Measurements from ENCODE around the gene ACVRL1.
A peak's percentile ranks its signal among the peaks of the same experiment; 100 is the strongest.

Gene ACVRL1

DNA sequence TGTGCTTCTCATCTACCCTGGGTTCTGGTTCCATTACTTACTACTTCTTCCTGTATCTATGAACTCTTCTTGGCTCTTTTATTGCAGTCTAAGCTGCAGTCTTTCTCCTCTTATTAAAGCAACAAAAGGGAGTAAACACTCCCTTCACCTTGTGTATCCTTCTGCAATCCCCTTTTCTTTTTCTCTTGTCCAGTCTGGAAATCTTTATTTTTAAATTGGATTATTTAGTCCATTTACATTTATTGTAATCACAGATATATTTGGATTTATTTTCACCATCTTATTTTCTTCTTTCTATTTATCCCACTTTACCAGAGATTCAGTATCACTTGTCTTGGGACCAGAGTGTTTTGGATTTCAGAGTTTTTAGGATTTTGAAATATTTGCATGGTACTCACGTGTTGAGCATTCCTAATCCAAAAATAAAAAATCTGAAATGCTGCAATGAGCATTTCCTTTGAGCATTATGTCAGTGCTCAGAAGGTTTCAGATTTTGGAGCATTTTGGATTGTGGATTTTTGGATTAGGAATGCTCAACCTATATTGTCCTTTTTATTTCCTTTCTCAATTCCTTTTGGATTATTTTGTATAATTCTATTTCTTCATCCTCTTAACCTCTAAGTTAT, 37.4 kb downstream of the ACVRL1 start:
- no peak for DNase-seq

DNA sequence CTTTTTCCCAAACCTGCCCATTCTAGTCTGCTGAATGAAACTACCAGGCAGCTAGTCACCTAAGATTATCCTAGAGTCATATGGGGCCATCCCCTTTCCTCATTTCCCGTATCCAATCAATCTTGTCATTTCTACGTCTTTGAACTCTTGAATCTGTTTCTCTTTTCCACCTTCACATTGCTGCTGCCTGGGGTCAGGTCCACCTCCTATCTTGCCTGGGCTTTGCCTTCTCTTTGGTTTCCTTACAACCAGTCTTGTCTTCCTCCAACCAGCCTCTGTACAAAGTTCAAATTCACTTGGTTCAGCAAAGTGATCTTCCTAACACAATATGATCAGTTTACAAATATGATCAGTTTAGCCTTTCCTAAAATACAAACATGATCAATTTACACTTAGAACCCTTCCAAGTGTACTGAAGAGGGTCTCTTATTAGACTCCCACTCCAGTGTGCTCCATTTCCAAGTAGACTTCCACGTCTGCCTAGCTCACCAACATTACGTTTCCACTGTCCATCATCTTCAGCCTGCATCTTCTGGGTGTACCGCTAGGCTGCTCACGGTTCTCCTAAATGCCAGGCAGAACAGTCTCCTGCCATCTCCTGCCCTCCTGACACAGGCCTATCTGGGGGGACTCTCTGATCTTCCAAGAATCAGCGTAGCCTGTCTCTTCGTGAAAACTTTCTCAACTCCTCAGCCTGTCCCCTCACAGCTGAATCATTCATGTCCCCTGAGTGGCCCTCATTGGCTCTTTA, 40.1 kb downstream of the ACVRL1 start:
- DNase-seq: no peak

DNA sequence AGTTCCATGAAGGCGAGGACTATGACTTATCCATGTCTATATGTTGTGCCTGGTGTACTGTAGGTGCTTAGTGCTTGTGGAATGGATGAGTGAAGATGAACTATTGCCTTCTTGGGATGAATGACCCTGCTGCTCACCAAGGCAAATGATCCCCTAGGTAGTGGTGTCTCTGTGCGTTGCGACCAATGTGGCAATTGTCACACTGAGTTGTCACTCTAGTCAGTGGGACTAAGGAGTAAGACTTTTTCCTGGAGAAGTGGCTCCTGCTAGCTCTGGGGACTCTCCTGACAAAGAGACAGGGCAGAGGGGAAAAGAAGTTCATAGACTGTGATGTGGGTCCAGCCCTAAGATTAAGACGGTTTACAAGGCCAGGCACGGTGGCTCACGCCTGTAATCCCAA, 40.8 kb downstream of the ACVRL1 start:
- no peak for DNase-seq

DNA sequence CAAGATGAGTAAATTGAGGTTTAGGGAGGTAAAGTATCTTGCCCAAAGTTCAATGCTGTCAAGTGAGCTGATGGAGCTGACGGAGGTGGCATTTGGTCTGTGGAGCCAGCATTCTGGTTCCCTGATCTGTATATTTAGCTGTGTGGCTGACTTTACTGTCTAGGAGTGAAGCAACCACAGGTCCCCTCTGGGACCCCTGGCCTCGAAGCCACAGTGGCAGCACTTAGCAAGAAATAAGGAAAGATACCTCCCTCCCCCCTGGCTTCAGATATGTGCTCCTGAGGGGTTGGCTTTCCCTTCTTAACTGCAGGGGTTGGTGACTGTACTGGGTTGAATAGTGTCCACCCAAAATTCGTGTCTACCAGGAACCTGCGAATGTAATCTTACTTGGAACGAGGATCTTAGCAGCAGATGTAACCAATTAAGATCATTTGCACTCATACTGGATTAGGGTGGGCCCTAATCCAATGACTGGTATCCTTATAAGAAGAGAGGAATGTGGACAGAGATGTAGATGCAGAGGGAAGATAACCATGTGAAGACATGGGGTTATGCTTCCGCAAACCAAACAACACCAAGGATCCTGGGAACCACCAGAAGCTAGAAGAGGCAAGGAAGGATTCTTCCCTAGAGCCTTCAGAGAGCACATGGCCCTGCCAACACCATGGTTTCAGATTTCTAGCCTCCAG, 42.2 kb downstream of the ACVRL1 start:
- DNase-seq: no peak

DNA sequence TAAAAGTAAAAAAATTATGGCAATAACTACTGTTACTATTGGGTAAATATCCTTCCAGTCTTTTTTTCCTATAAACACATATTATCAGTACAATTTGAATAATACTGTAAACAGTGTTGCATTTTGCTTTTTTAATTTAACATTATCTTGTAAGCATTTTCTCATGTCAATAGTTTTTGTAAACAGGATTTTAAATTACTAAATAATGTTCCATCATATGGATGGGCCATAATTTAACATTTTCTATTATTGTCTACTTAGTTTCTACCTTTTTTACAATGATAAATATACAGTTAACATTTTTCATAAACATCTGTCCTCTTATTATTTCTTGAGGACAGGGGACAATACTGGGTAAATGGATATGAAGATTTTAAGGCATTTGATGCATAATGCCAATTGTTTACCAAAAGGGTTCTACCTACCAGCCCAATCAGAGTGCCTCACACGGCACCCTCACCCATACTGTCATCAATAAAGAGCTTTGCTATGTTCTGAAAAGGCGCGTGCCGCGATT, 43.4 kb downstream of the ACVRL1 start:
- DNase-seq: no peak

DNA sequence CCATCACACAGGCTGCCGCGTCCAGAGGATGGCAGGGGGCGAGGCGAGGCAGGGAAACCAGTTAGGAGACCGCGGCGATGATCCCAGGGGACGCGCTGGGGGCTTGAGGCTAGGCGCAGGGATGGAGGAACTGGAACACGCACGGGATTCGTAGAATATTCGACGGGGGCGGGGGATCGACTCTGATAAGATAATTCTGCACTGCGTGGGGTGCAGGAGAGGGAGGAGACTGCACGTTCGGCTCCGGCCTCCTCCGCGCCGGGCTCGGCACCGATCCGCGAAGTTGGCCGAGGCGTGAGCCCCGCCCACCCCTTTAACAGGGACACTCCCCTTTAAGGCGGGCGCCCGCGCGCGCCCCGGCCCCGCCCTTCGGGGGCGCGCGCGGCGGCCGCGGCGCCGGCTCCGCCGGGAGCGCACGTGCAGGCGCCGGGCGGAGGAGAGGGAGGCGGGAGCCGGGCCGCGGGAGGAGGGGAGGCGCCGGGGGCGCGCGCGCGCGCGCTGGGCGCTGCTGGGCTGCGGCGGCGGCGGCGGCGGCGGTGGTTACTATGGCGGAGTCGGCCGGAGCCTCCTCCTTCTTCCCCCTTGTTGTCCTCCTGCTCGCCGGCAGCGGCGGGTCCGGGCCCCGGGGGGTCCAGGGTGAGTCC, 44.0 kb downstream of the ACVRL1 start, which contains the start of gene ACVR1B:
TSS of gene ACVR1B (plus strand) at position 501 of the 644 bp plus-strand sequence. CDS start at position 546, 45 bp downstream.
- DNase-seq: peak; percentile 90

DNA sequence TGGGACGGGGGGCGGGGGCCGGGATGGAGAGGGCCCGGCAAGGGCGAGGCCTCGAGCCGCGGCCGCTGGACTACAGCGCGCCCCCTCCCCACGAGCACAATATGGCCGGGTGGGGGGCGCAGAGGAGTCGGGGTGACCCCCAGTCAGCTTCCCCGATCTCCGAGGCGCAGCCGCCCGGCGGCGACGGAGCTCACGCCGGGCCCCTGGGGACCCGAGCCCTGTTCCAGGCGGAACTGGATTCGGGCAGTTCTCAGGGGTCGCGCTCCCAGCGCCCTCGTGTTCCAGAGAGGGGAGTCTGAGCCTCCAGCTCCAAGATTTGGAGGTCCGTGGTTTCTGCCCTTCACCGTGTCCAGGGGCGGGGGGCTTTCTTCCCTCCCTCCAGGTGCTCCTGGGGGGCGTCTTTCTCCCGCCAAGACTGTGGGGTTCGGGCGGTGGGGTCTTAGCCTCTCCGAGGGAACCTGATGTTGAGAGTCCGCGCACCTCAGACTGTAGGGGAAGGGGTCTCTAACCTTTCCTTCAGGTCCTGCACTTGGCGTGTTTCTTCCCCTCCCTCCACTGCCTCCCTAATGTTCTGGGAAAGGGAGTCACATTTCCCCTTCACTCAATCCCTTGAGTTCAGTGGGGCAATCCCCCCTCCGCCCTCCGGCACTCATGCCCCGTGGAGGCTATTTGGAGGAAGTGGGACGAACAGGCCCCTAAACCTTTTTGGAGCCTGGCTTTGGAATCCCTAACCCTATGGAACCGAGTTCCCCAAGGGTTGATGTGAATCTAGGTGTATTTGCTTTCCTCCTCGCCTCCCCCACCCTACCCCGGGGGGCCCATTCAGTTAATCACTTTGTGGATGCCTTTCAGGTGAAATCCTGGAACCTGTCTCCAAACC, 44.8 kb downstream of the ACVRL1 start:
- DNase-seq: no peak

DNA sequence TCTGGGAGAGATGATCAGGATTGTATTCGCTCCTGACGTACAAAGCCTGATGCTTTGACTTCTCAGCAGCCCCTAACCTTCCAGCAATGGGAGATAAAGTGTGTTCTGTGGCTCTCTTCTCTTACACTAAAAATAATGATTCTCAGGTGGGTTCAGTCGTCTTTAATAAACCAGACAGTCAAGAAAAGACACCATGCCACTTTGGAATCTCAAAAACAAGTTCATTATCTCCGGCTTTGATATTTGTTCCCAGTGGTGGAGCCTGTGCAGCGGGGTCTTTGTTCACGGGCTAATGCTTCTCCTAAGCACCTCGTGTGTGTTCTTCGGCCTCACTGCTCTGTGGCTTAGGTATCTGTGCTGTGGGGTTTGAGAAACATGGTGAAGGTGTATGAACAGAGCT, 45.8 kb downstream of the ACVRL1 start:
- no peak for DNase-seq

DNA sequence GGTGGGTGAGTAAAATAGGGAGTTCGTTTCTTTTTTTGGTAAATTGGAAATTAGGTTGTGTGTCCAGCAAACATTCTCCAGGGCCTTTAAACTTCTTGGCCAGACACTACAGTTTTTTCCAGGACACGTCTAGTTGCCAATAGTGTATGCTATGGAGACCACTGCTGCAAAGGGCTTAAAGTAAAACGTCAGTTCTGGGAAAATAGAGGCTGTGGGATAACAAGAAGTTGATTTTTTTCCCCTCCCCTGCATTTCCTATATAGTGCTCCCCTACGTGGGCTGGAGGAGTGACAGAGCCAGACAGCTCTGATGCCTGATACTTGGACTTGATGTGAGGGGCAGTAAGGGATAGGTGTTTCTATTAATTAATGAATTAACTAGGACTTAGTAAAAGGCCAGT, 46.6 kb downstream of the ACVRL1 start:
- no peak for DNase-seq

DNA sequence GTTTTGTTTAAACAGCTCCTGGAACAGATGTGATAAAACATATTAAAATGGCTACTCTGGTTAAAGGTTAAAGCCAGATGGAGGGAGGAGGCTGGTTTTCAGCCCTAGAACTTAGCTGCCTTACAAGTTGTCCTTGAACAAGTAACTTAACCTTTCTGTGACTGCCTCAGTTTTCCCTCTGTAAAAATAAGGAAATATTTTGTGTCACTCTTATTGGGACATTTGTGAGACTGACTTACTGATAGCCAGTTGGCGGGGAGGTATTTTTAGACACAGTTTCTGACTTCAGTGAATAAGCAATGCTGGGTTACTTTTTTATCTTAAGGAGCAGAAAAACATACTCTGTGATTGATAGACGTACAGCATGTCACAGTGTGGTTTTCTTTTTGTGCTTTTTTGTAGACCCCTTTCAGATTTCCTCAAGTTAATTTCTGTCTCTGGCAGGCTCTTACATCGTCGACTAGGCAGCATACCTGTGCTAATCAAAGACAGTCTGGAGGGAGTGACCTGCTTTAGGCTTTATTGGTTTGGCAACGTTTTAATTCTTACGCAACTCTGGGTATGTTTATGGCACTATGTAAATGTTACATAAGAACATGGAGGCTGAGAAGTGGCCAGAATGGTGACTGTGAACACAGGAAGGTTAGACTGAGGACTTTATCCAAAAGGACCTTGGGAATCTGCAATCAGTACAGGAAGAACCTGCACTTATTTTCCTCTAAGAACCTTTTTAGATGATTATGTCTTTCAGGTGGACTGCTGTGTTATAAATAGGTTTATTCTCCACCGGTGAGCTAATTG, 47.5 kb downstream of the ACVRL1 start:
- DNase-seq: no peak

DNA sequence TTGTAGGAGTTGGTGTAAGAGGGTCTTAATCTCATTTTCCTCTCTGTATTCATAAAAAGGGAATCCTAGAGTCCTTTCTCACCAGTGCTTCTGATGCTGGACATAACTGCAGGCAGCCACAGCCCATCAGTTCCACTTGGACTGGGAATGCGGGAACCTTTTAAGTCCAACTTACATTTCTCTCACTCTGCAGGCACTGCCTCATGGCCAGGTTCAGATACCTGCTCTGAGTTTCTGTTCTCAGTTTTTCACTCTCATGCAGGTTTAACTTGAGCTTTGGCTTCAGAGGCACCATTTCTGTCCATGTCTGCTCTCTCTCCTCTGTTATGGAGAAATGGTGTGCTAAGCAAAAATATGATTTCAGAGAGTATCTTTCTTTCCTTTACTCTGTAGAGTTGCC, 48.4 kb downstream of the ACVRL1 start:
- DNase-seq: no peak

DNA sequence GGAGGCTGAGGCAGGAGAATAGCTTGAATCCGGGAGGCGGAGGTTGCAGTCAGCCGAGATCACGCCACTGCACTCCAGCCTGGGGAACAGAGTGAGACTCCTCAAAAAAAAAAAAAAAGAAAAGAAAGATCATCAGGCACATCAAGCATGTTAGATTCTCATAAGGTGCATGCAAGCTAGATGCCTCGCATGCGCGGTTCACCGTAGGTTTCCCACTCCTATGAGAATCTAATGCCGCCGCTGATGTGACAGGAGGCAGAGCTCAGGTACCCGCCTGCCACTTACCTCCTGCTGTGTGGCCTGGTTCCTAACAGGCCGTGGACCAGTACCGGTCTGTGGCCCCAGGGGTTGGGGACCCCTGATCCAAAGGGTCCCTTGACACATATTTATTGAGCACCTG, 51.2 kb downstream of the ACVRL1 start:
- no peak for DNase-seq

DNA sequence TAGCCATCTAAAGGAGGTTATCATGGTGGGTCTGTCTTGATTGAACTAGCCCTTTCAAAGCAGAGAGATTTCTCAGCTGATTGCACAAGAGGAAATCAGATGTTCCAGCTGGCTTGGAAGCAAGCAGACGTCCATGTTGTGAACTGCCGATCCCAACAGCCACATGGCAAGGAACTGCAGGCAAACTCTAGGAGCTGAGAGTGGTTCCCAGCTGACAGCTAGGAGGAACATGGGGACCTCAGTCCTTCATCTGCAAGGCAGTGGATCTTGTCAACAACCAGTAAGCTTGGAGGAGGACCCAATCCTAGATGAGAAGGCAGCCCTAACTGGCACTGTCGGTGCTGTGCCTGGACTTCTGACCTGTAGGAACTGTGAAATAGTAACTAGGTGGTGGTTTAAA, 51.9 kb downstream of the ACVRL1 start:
- no peak for DNase-seq

DNA sequence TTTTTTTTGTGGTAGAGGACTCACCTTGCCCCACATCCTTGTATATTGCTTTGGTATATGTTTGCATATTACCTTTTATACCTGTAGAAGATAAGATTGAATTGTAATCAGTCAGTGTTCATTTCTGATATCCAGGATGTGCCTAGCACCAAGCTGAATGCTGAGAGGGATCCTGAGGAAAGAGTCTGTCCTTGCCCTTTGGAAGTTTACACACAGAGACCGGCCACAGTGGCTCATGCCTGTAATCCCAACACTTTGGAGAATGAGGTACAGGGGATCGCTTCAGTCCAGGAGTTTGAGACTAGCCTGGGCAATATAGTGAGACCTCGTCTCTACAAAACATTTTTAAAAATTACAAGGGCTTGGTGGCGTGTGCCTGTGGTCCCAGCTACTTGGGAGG, 52.6 kb downstream of the ACVRL1 start:
- no peak for DNase-seq

DNA sequence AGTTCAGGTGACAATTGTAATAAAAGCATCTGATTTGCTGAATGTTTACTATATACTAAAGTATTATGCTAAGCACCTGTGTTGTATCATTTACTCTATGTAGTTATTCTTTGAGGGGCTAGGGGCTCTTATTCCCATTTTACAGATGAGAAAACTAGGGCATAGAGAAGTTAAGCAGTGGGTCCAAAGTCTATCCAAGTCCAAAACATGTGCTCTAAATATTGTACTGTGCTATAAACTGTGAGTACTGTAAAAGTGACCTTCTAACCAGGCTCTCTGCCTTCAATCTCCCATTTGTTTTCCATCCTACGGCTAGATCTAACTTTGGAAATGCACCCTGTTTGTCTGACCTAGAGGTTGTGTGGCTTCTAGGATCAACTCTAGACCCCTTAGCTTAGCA, 53.2 kb downstream of the ACVRL1 start:
- no peak for DNase-seq

DNA sequence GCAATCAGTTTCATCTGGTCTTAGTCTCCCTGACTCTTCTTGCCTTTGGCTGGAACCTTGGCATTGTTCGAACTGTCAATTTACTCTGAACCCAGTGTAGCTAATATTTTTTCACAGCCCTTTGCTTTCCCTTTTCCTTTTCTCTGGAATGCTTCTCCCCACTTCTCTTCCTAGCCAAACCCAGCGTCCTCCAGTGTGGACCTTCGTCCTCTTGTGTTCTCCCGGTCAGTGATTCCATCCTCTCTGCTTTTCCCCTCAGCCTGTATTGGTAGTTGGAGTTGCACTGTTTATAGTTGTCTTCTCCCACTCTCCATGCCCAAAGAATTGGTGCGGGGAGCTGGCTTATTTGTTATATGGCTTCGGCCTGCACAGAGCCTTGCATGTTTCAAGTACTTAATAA, 53.6 kb downstream of the ACVRL1 start:
- DNase-seq: no peak

DNA sequence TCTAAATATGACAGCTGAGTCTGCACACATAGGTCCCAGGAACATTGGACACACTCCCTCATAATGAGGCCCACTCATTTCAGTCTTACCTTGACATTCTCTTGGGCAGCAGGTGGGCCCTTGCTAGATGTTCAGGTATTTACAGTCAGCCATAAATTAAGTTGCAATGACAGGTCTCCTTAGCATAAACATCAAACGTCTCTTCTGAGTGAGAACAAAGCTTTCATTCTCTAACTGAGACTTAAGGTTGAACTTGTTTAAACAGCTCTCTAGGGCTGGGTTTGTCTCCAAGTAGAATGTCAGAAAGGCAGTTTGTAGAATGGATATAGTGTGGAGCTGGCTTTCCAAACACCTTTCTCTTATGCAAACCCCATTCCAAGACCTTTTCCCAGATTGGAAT, 54.5 kb downstream of the ACVRL1 start:
- no peak for DNase-seq

DNA sequence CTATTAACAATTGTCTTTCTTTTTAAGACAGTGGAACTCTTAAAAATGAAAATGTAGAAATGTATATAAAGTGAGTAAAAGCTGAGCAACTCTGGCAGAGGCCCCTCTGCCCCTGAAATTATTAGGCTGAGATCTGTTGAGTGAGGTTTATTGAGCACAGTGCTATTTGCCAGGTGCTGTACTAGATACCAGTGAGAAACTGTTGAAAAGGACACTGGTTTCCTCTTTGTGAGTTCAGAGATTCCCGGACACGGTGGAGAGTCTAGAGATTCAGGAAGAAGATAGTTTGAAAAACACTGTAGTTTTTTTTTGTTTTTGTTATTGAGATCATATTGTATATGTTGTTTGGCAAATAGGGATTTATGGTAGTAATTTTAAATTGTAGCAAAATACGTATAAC, 55.4 kb downstream of the ACVRL1 start:
- DNase-seq: no peak

DNA sequence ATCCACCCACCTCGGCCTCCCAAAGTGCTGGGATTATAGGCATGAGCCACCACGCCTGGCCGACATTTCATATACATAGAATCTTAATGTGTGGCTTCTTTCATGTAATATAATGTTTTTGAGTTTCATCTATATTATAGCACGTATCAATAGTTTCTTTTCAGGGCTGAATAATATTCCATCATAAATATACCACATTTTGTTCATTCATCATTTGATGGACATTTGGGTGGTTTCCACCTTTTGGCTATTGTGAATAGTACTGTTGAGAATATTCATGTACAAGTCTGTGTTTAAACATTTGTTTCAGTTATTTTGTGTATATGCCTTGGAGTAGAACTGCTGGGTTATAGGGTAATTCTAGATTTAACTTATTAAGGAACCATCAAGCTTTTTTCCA, 56.2 kb downstream of the ACVRL1 start:
- no peak for DNase-seq

DNA sequence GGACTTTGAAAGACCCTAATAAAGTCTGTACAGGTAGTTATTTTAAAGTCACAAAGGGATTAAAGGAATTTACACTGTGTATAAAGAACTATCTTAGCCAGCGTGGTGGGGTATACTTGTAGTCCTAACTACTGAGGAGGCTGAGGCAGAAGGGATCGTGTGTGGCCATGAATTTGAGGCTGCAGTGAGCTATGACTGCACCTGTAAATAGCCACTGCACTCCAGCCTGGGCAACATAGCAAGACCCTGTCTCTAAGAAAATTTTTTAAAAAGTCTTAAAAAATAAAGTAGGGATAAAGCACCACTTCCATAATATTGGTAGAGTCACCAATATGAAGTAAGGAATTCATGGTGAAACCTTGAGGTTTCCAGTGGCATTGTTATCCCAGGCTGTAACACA, 62.3 kb downstream of the ACVRL1 start:
- no peak for DNase-seq

DNA sequence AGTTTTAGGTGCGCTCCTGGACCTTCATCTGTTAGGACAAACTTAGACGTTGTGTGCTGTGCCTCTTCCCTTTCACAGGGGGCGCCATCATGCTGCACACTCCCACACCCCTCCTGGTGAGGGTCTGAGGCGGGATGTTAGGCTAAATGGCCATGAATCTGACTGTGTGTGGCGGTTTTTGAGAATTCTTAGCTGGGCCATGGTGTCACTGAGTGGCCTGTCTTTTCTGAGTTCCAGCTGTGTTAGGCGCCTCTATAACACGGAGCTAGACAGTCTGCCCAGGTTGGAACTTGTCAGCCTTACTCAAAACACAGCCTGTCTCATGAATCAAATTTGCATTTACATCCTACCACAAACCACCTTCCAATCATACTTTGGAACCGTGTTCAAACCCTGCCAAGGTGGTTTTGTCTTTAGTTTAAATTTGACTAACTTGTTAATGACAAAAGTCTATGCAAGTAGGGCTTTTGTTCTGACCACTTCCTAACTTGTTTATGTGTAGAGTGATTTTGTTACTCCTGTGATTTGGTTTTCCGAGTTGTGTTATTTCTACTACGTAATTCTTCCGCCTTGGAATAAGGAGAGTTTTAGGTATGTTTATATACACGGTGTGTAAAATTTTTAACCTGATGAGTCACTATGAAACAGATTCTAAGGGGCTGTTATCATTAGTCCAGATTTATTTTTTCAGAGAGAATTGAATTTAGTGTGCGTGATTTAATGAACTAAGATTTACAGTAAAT, 63.8 kb downstream of the ACVRL1 start:
- peak; percentile 20 for DNase-seq
